IPS-15b (cell line): Measurements from ENCODE around the gene ITPR3.
"Not testable (repeated sequence)": the region's sequence is repeated elsewhere in the genome, so short reads cannot be mapped to it uniquely, and the experiment has no call there.

ENCODE experiments used
- H3K27me3 ChIP-seq: one replicate; pipeline ENCODE4 v1.6.1; 2013; ENCODE audit warnings: low read length; ENCODE audit not compliant: control insufficient read depth, insufficient read depth
- H3K36me3 ChIP-seq: one replicate; pipeline ENCODE4 v1.6.1; 2013; ENCODE audit warnings: low read length; ENCODE audit not compliant: control insufficient read depth, insufficient read depth
- H3K4me1 ChIP-seq: one replicate; pipeline ENCODE4 v1.6.1; 2013; ENCODE audit warnings: mild to moderate bottlenecking, low read length; ENCODE audit not compliant: control insufficient read depth, insufficient read depth
- H3K4me3 ChIP-seq: one replicate; pipeline ENCODE4 v1.5.1; 2013; ENCODE audit warnings: low read depth, low read length
- H3K9ac ChIP-seq: one replicate; pipeline ENCODE4 v1.6.1; 2013; ENCODE audit warnings: low read depth, mild to moderate bottlenecking, low read length
- H3K9me3 ChIP-seq: one replicate; pipeline ENCODE4 v1.6.1; 2013; ENCODE audit warnings: mild to moderate bottlenecking, low read length; ENCODE audit not compliant: control insufficient read depth, insufficient read depth

Gene ITPR3

GRCh38 chr6:33620158-33620855 lies 815 bp upstream of the ITPR3 start:
- Histone ChIP-seq H3K4me3 (peak overlapping the region; percentile 68), H3K4me1 (peaks cover 15% of the 10 kb centered on the region), H3K9ac (peak overlapping the region; percentile 4), H3K9me3 (no peaks in the 10 kb centered on the region), H3K27me3 (peaks cover 15% of the 10 kb centered on the region), H3K36me3 (peaks cover 2% of the 10 kb centered on the region)

GRCh38 chr6:33621711-33622388 lies 728 bp downstream of the ITPR3 start:
- Histone ChIP-seq H3K9ac (peak overlapping the region; percentile 90), H3K4me1 (peaks cover 15% of the 10 kb centered on the region), H3K27me3 (peaks cover 15% of the 10 kb centered on the region), H3K9me3 (no peaks in the 10 kb centered on the region), H3K36me3 (peaks cover 2% of the 10 kb centered on the region), H3K4me3 (peak overlapping the region; percentile 84)

- Histone ChIP-seq H3K4me1 (peaks cover 21% of the 10 kb centered on the region), H3K36me3 (peaks cover 2% of the 10 kb centered on the region), H3K9ac (peak overlapping the region; percentile 47), H3K27me3 (peaks cover 15% of the 10 kb centered on the region), H3K4me3 (peak overlapping the region; percentile 84), H3K9me3 (no peaks in the 10 kb centered on the region)
Measured at GRCh38 chr6:33622456-33623431, 1.6 kb downstream of the ITPR3 start.

GRCh38 chr6:33623895-33624381 lies 2.8 kb downstream of the ITPR3 start:
- Histone ChIP-seq H3K9ac (no peak overlapping the region), H3K36me3 (peaks cover 2% of the 10 kb centered on the region), H3K27me3 (peaks cover 12% of the 10 kb centered on the region), H3K9me3 (no peaks in the 10 kb centered on the region), H3K4me1 (peaks cover 28% of the 10 kb centered on the region), H3K4me3 (no peak overlapping the region)

GRCh38 chr6:33624856-33625255 lies 3.7 kb downstream of the ITPR3 start:
- Histone ChIP-seq H3K4me3 (no peak overlapping the region), H3K9ac (no peak overlapping the region), H3K9me3 (no peaks in the 10 kb centered on the region), H3K36me3 (peaks cover 2% of the 10 kb centered on the region), H3K4me1 (peaks cover 20% of the 10 kb centered on the region), H3K27me3 (peaks cover 5% of the 10 kb centered on the region)

- Histone ChIP-seq H3K4me3 (peak overlapping the region; percentile 22), H3K4me1 (peaks cover 23% of the 10 kb centered on the region)
Measured at GRCh38 chr6:33627876-33628275, 6.8 kb downstream of the ITPR3 start.

GRCh38 chr6:33628401-33628964 lies 7.4 kb downstream of the ITPR3 start:
- H3K4me1 ChIP-seq: peaks cover 23% of the 10 kb centered on the region
- no peaks in the 10 kb centered on the region for H3K27me3 ChIP-seq
- no peak overlapping the region for H3K9ac ChIP-seq
- peak overlapping the region; percentile 22 for H3K4me3 ChIP-seq
- H3K36me3 ChIP-seq: peaks cover 2% of the 10 kb centered on the region
- H3K9me3 ChIP-seq: no peaks in the 10 kb centered on the region

More at GRCh38 chr6:33627876-33628275, 6.8 kb downstream of the ITPR3 start:
- H3K36me3 ChIP-seq: peaks cover 2% of the 10 kb centered on the region
- H3K9me3 ChIP-seq: no peaks in the 10 kb centered on the region
- no peak overlapping the region for H3K9ac ChIP-seq
- H3K27me3 ChIP-seq: no peaks in the 10 kb centered on the region

GRCh38 chr6:33630014-33630413 lies 8.9 kb downstream of the ITPR3 start:
- Histone ChIP-seq H3K4me3 (no peak overlapping the region), H3K9ac (peak overlapping the region; percentile 9), H3K4me1 (peaks cover 24% of the 10 kb centered on the region), H3K27me3 (no peaks in the 10 kb centered on the region), H3K36me3 (no peaks in the 10 kb centered on the region), H3K9me3 (no peaks in the 10 kb centered on the region)

GRCh38 chr6:33631521-33631920 lies 10.4 kb downstream of the ITPR3 start:
- H3K27me3 ChIP-seq, H3K9ac ChIP-seq, H3K36me3 ChIP-seq, H3K9me3 ChIP-seq, H3K4me3 ChIP-seq: not testable (repeated sequence)
- H3K4me1 ChIP-seq: peaks cover 28% of the 10 kb centered on the region

GRCh38 chr6:33631971-33632557 lies 10.9 kb downstream of the ITPR3 start:
- Histone ChIP-seq H3K9me3 (no peaks in the 10 kb centered on the region), H3K27me3 (no peaks in the 10 kb centered on the region), H3K36me3 (no peaks in the 10 kb centered on the region), H3K9ac (no peak overlapping the region), H3K4me1 (peaks cover 28% of the 10 kb centered on the region), H3K4me3 (no peak overlapping the region)

- no peaks in the 10 kb centered on the region for H3K9me3 ChIP-seq
- H3K4me1 ChIP-seq: peaks cover 24% of the 10 kb centered on the region
- no peaks in the 10 kb centered on the region for H3K36me3 ChIP-seq
- no peaks in the 10 kb centered on the region for H3K27me3 ChIP-seq
- no peak overlapping the region for H3K9ac ChIP-seq
- H3K4me3 ChIP-seq: peak overlapping the region; percentile 38
Measured at GRCh38 chr6:33632558-33633039, 11.5 kb downstream of the ITPR3 start.
